ENCODE data around the gene PDE8A.

PDE8A gene

GRCh38 chr15:85000937-85001336 is 19.3 kb downstream of the PDE8A start:
- peaks cover 8% of the 10 kb centered on the region for H3K4me1 ChIP-seq (ENCODE audit: control insufficient read depth, low read depth, low read length)
- WGBS (ENCODE audit: extremely low coverage, insufficient coverage, low lambda C conversion rate), result no CpG with 5 or more reads among the region's 5 CpGs
- H4K8ac ChIP-seq (ENCODE audit: low read depth, low read length), result no peak overlapping the region
- no peak for DNase-seq
- no peak overlapping the region for H2AK5ac ChIP-seq (ENCODE audit: low read length)
- no peak overlapping the region for H3K56ac ChIP-seq (ENCODE audit: low read length)
- H2BK120ac ChIP-seq (ENCODE audit: low read depth, low read length), result no peak overlapping the region
- no peak overlapping the region for H2BK5ac ChIP-seq (ENCODE audit: low read length)
- H3K27me3 ChIP-seq (ENCODE audit: insufficient read depth, low read length, poor library complexity), result no peaks in the 10 kb centered on the region
- peaks cover 2% of the 10 kb centered on the region for H3K79me1 ChIP-seq (ENCODE audit: low read length)
- no peaks in the 10 kb centered on the region for H3K36me3 ChIP-seq (ENCODE audit: control insufficient read depth, insufficient read depth, low read length)
- no peak overlapping the region for H2BK15ac ChIP-seq (replicated peaks; ENCODE audit: low read depth)
- H3K4me3 ChIP-seq (ENCODE audit: low read length), result no peak overlapping the region
- H3K23ac ChIP-seq (ENCODE audit: low read length), result no peak overlapping the region
- H3K27ac ChIP-seq (ENCODE audit: low read depth, low read length), result no peak overlapping the region
- no peak overlapping the region for H4K5ac ChIP-seq (ENCODE audit: low read length)
- no peaks in the 10 kb centered on the region for H3K79me2 ChIP-seq (ENCODE audit: control insufficient read depth, insufficient read depth, low read length)
- no peak overlapping the region for H3K4ac ChIP-seq (ENCODE audit: low read depth, low read length)
- H3K18ac ChIP-seq (ENCODE audit: low read length), result no peak overlapping the region
- H3K4me2 ChIP-seq (ENCODE audit: low read length), result no peak overlapping the region
- H3K9ac ChIP-seq (ENCODE audit: low read length), result no peak overlapping the region

- no peak overlapping the region for H3K18ac ChIP-seq (ENCODE audit: low read length)
- H2BK5ac ChIP-seq (ENCODE audit: low read length), result no peak overlapping the region
- DNase-seq, result peak; percentile 35
- no CpG with 5 or more reads among the region's 4 CpGs for WGBS (ENCODE audit: extremely low coverage, insufficient coverage, low lambda C conversion rate)
- H3K4me3 ChIP-seq (ENCODE audit: low read length), result no peak overlapping the region
- no peak overlapping the region for H2AK5ac ChIP-seq (ENCODE audit: low read length)
- H3K36me3 ChIP-seq (ENCODE audit: control insufficient read depth, insufficient read depth, low read length), result no peaks in the 10 kb centered on the region
- H3K56ac ChIP-seq (ENCODE audit: low read length), result no peak overlapping the region
- no peak overlapping the region for H3K27ac ChIP-seq (ENCODE audit: low read depth, low read length)
- peaks cover 2% of the 10 kb centered on the region for H3K79me1 ChIP-seq (ENCODE audit: low read length)
- peaks cover 8% of the 10 kb centered on the region for H3K4me1 ChIP-seq (ENCODE audit: control insufficient read depth, low read depth, low read length)
- H3K27me3 ChIP-seq (ENCODE audit: insufficient read depth, low read length, poor library complexity), result no peaks in the 10 kb centered on the region
- no peak overlapping the region for H2BK15ac ChIP-seq (replicated peaks; ENCODE audit: low read depth)
- no peak overlapping the region for H3K9ac ChIP-seq (ENCODE audit: low read length)
- H3K79me2 ChIP-seq (ENCODE audit: control insufficient read depth, insufficient read depth, low read length), result no peaks in the 10 kb centered on the region
- no peak overlapping the region for H4K8ac ChIP-seq (ENCODE audit: low read depth, low read length)
- no peak overlapping the region for H3K4ac ChIP-seq (ENCODE audit: low read depth, low read length)
- no peak overlapping the region for H2BK120ac ChIP-seq (ENCODE audit: low read depth, low read length)
- no peak overlapping the region for H3K4me2 ChIP-seq (ENCODE audit: low read length)
- no peak overlapping the region for H3K23ac ChIP-seq (ENCODE audit: low read length)
- no peak overlapping the region for H4K5ac ChIP-seq (ENCODE audit: low read length)
Observed at GRCh38 chr15:85002517-85002916, 20.9 kb downstream of the PDE8A start.

GRCh38 chr15:85003593-85004312 is 22.1 kb downstream of the PDE8A start:
- Histone ChIP-seq H3K4me3 (ENCODE audit: low read length) (no peak overlapping the region), H3K27ac (ENCODE audit: low read depth, low read length) (no peak overlapping the region), H3K4me2 (ENCODE audit: low read length) (no peak overlapping the region), H3K9ac (ENCODE audit: low read length) (no peak overlapping the region), H3K79me2 (ENCODE audit: control insufficient read depth, insufficient read depth, low read length) (no peaks in the 10 kb centered on the region), H3K4ac (ENCODE audit: low read depth, low read length) (no peak overlapping the region), H2BK5ac (ENCODE audit: low read length) (no peak overlapping the region), H3K4me1 (ENCODE audit: control insufficient read depth, low read depth, low read length) (peaks cover 10% of the 10 kb centered on the region), H2AK5ac (ENCODE audit: low read length) (no peak overlapping the region), H3K79me1 (ENCODE audit: low read length) (peaks cover 3% of the 10 kb centered on the region), H4K5ac (ENCODE audit: low read length) (no peak overlapping the region), H2BK120ac (ENCODE audit: low read depth, low read length) (no peak overlapping the region), H3K23ac (ENCODE audit: low read length) (no peak overlapping the region), H3K27me3 (ENCODE audit: insufficient read depth, low read length, poor library complexity) (no peaks in the 10 kb centered on the region), H3K36me3 (ENCODE audit: control insufficient read depth, insufficient read depth, low read length) (no peaks in the 10 kb centered on the region), H4K8ac (ENCODE audit: low read depth, low read length) (no peak overlapping the region), H3K56ac (ENCODE audit: low read length) (no peak overlapping the region), H2BK15ac (replicated peaks; ENCODE audit: low read depth) (no peak overlapping the region), H3K18ac (ENCODE audit: low read length) (no peak overlapping the region)
- DNase-seq, result no peak
- no CpG with 5 or more reads among the region's 3 CpGs for WGBS (ENCODE audit: extremely low coverage, insufficient coverage, low lambda C conversion rate)

- Histone ChIP-seq H3K4me3 (ENCODE audit: low read length) (no peak overlapping the region), H3K18ac (ENCODE audit: low read length) (no peak overlapping the region), H3K56ac (ENCODE audit: low read length) (no peak overlapping the region), H3K4me1 (ENCODE audit: control insufficient read depth, low read depth, low read length) (peaks cover 10% of the 10 kb centered on the region), H3K79me1 (ENCODE audit: low read length) (peaks cover 3% of the 10 kb centered on the region), H3K27ac (ENCODE audit: low read depth, low read length) (no peak overlapping the region), H3K23ac (ENCODE audit: low read length) (no peak overlapping the region), H2BK15ac (replicated peaks; ENCODE audit: low read depth) (no peak overlapping the region), H3K9ac (ENCODE audit: low read length) (no peak overlapping the region), H2BK120ac (ENCODE audit: low read depth, low read length) (no peak overlapping the region), H2BK5ac (ENCODE audit: low read length) (no peak overlapping the region), H4K8ac (ENCODE audit: low read depth, low read length) (no peak overlapping the region), H3K4ac (ENCODE audit: low read depth, low read length) (no peak overlapping the region), H3K27me3 (ENCODE audit: insufficient read depth, low read length, poor library complexity) (no peaks in the 10 kb centered on the region), H3K79me2 (ENCODE audit: control insufficient read depth, insufficient read depth, low read length) (no peaks in the 10 kb centered on the region), H3K36me3 (ENCODE audit: control insufficient read depth, insufficient read depth, low read length) (no peaks in the 10 kb centered on the region), H3K4me2 (ENCODE audit: low read length) (no peak overlapping the region), H2AK5ac (ENCODE audit: low read length) (no peak overlapping the region), H4K5ac (ENCODE audit: low read length) (no peak overlapping the region)
- no CpG with 5 or more reads among the region's 3 CpGs for WGBS (ENCODE audit: extremely low coverage, insufficient coverage, low lambda C conversion rate)
- DNase-seq, result no peak
Observed at GRCh38 chr15:85004550-85004949, 22.9 kb downstream of the PDE8A start.

- Histone ChIP-seq H2BK15ac (replicated peaks; ENCODE audit: low read depth) (no peak overlapping the region), H3K23ac (ENCODE audit: low read length) (no peak overlapping the region), H3K4me2 (ENCODE audit: low read length) (no peak overlapping the region), H2BK120ac (ENCODE audit: low read depth, low read length) (no peak overlapping the region), H2BK5ac (ENCODE audit: low read length) (no peak overlapping the region), H3K79me2 (ENCODE audit: control insufficient read depth, insufficient read depth, low read length) (no peaks in the 10 kb centered on the region), H3K4me1 (ENCODE audit: control insufficient read depth, low read depth, low read length) (peaks cover 10% of the 10 kb centered on the region), H4K8ac (ENCODE audit: low read depth, low read length) (no peak overlapping the region), H4K5ac (ENCODE audit: low read length) (no peak overlapping the region), H3K4me3 (ENCODE audit: low read length) (no peak overlapping the region), H3K36me3 (ENCODE audit: control insufficient read depth, insufficient read depth, low read length) (no peaks in the 10 kb centered on the region), H3K18ac (ENCODE audit: low read length) (no peak overlapping the region), H3K27ac (ENCODE audit: low read depth, low read length) (no peak overlapping the region), H3K4ac (ENCODE audit: low read depth, low read length) (no peak overlapping the region), H3K79me1 (ENCODE audit: low read length) (peaks cover 3% of the 10 kb centered on the region), H3K27me3 (ENCODE audit: insufficient read depth, low read length, poor library complexity) (no peaks in the 10 kb centered on the region), H3K9ac (ENCODE audit: low read length) (no peak overlapping the region), H3K56ac (ENCODE audit: low read length) (no peak overlapping the region), H2AK5ac (ENCODE audit: low read length) (no peak overlapping the region)
- no peak for DNase-seq
- WGBS (ENCODE audit: extremely low coverage, insufficient coverage, low lambda C conversion rate), result no CpG with 5 or more reads among the region's 2 CpGs
Observed at GRCh38 chr15:85005319-85005718, 23.7 kb downstream of the PDE8A start.

- no peaks in the 10 kb centered on the region for H3K36me3 ChIP-seq (ENCODE audit: control insufficient read depth, insufficient read depth, low read length)
- H3K23ac ChIP-seq (ENCODE audit: low read length), result no peak overlapping the region
- no peak overlapping the region for H2BK5ac ChIP-seq (ENCODE audit: low read length)
- no peak overlapping the region for H3K56ac ChIP-seq (ENCODE audit: low read length)
- H3K9ac ChIP-seq (ENCODE audit: low read length), result no peak overlapping the region
- H3K4me3 ChIP-seq (ENCODE audit: low read length), result no peak overlapping the region
- H3K27me3 ChIP-seq (ENCODE audit: insufficient read depth, low read length, poor library complexity), result no peaks in the 10 kb centered on the region
- no peak overlapping the region for H4K5ac ChIP-seq (ENCODE audit: low read length)
- no peak overlapping the region for H3K4me2 ChIP-seq (ENCODE audit: low read length)
- no CpG with 5 or more reads among the region's 5 CpGs for WGBS (ENCODE audit: extremely low coverage, insufficient coverage, low lambda C conversion rate)
- no peak overlapping the region for H2BK120ac ChIP-seq (ENCODE audit: low read depth, low read length)
- H3K4me1 ChIP-seq (ENCODE audit: control insufficient read depth, low read depth, low read length), result peaks cover 10% of the 10 kb centered on the region
- H3K79me1 ChIP-seq (ENCODE audit: low read length), result peaks cover 3% of the 10 kb centered on the region
- no peaks in the 10 kb centered on the region for H3K79me2 ChIP-seq (ENCODE audit: control insufficient read depth, insufficient read depth, low read length)
- H3K27ac ChIP-seq (ENCODE audit: low read depth, low read length), result no peak overlapping the region
- H3K18ac ChIP-seq (ENCODE audit: low read length), result no peak overlapping the region
- H2BK15ac ChIP-seq (replicated peaks; ENCODE audit: low read depth), result no peak overlapping the region
- no peak overlapping the region for H2AK5ac ChIP-seq (ENCODE audit: low read length)
- no peak for DNase-seq
- H4K8ac ChIP-seq (ENCODE audit: low read depth, low read length), result no peak overlapping the region
- H3K4ac ChIP-seq (ENCODE audit: low read depth, low read length), result no peak overlapping the region
Observed at GRCh38 chr15:85005746-85006145, 24.1 kb downstream of the PDE8A start.

All from mesendoderm (in vitro differentiated cells).